Testis (tissue), 2 donors: ENCODE data around the gene CES4A.

Source experiments
- CTCF ChIP-seq, 3 experiments: fragments of 450-650 bp in 2 of 3; fragments of 200-600 bp in 1 of 3; sonication (generic) in 1 of 3; IDR thresholded peaks; one replicate each; pipeline ENCODE4 v1.5.1; 2016 to 2019; ENCODE audit warnings: antibody characterized with exemption in 3 of 3, mild to moderate bottlenecking in 2 of 3, moderate library complexity in 1 of 3
- POLR2A ChIP-seq: fragments of 450-650 bp; IDR thresholded peaks from one replicate; pipeline ENCODE4 v1.6.1; 2017; ENCODE audit warnings: antibody characterized with exemption, mild to moderate bottlenecking, moderate library complexity

GRCh38 chr16:67014634-67015312, 26.4 kb downstream of the CES4A start:
- TF ChIP-seq CTCF (IDR thresholded peaks at IDR 0.05) (no peak), POLR2A (no peak)
